SK-N-SH (cell line): ENCODE results near the gene PIP4K2A. TPM values are rescaled to one million over a fixed set of nuclear protein-coding genes. Genes with fewer than 3 reads are reported as not detected.

Experiments used
- CTCF ChIA-PET: fragments of 300-600, 350-600 bp; formaldehyde crosslinking; extraction: SDS; loops from one replicate; lab custom pipeline; 2021; lab: Yijun Ruan, JAX
- POLR2A ChIA-PET: fragments of 350-600 bp; sonication (Branson Sonifier 250); formaldehyde crosslinking; extraction: SDS; loops from one replicate; lab custom pipeline; 2020; ENCODE audit warnings: antibody characterized with exemption, inconsistent platforms; lab: Yijun Ruan, JAX
- DNase-seq: peaks from one replicate; pipeline ENCODE4 v3.0.0; 2012
- H2AFZ ChIP-seq: fragments of 200-600 bp; sonication (generic); 2 replicates; pipeline ENCODE4 v1.8.1; 2016; ENCODE audit warnings: antibody characterized with exemption, mild to moderate bottlenecking, low read depth
- H3F3A ChIP-seq: fragments of 200-600 bp; sonication (generic); replicated peaks from 2 replicates; pipeline ENCODE3; 2016; ENCODE audit warnings: antibody characterized with exemption, mild to moderate bottlenecking; ENCODE audit not compliant: insufficient read depth
- H3K27ac ChIP-seq, 2 experiments: fragments of 200-500 bp in 1 of 2; fragments of 200-600 bp in 1 of 2; sonication (Bioruptor generic) in 1 of 2; sonication (generic), shearing (Covaris generic) in 1 of 2; 2 replicates each; pipeline versions ENCODE4 v1.5.1 to v1.6.1; 2014 to 2016; ENCODE audit warnings: low read depth in 2 of 2, inconsistent platforms in 1 of 2, low read length in 1 of 2, mild to moderate bottlenecking in 1 of 2, mixed read lengths in 1 of 2
- H3K27me3 ChIP-seq: fragments of 200-600 bp; sonication (generic), shearing (Covaris generic); 2 replicates; pipeline ENCODE4 v1.6.1; 2016; ENCODE audit warnings: mixed run types; ENCODE audit not compliant: insufficient read depth
- H3K36me3 ChIP-seq, 2 experiments: fragments of 200-500 bp in 1 of 2; fragments of 200-600 bp in 1 of 2; sonication (Bioruptor generic) in 1 of 2; sonication (generic) in 1 of 2; replicated peaks in 1 of 2; 2 replicates each; pipeline versions ENCODE3 to v1.5.1; 2014 to 2016; ENCODE audit warnings: low read length in 1 of 2, mild to moderate bottlenecking in 1 of 2; ENCODE audit not compliant: insufficient read depth in 2 of 2, control insufficient read depth in 1 of 2
- H3K4me1 ChIP-seq, 2 experiments: fragments of 200-500 bp in 1 of 2; fragments of 200-600 bp in 1 of 2; sonication (Bioruptor generic) in 1 of 2; sonication (generic), shearing (Covaris generic) in 1 of 2; 2 replicates each; pipeline versions ENCODE4 v1.5.1 to v1.6.1; 2014 to 2016; ENCODE audit warnings: low read depth in 1 of 2, low read length in 1 of 2, mixed run types in 1 of 2; ENCODE audit not compliant: insufficient read depth in 2 of 2, control insufficient read depth in 1 of 2
- H3K4me2 ChIP-seq: fragments of 200-600 bp; sonication (generic), shearing (Covaris generic); 2 replicates; pipeline ENCODE4 v1.6.1; 2017; ENCODE audit warnings: mixed run types
- H3K4me3 ChIP-seq, 2 experiments: fragments of 200-500 bp in 1 of 2; fragments of 200-600 bp in 1 of 2; sonication (Bioruptor generic) in 1 of 2; sonication (generic), shearing (Covaris generic) in 1 of 2; 2 replicates each; pipeline versions ENCODE4 v1.5.1 to v1.8.1; 2014 to 2016; ENCODE audit warnings: low read depth in 2 of 2, inconsistent platforms in 1 of 2, low read length in 1 of 2, mild to moderate bottlenecking in 1 of 2, mixed read lengths in 1 of 2, moderate library complexity in 1 of 2
- H3K79me2 ChIP-seq: fragments of 200-600 bp; sonication (generic); 2 replicates; pipeline ENCODE4 v1.8.1; 2017; ENCODE audit warnings: mild to moderate bottlenecking; ENCODE audit not compliant: insufficient read depth
- H3K9ac ChIP-seq: fragments of 200-600 bp; sonication (generic); 2 replicates; pipeline ENCODE4 v1.6.1; 2017; ENCODE audit warnings: mixed run types
- H3K9me2 ChIP-seq: fragments of 200-600 bp; sonication (generic); 2 replicates; pipeline ENCODE4 v1.6.1; 2017; ENCODE audit warnings: mixed run types
- H3K9me3 ChIP-seq: fragments of 200-600 bp; sonication (generic); 2 replicates; pipeline ENCODE4 v1.6.1; 2017; ENCODE audit warnings: mixed run types, mild to moderate bottlenecking, moderate library complexity
- H4K20me1 ChIP-seq: fragments of 200-600 bp; sonication (generic); 2 replicates; pipeline ENCODE4 v1.6.1; 2017; ENCODE audit warnings: mild to moderate bottlenecking, mixed run types; ENCODE audit not compliant: insufficient read depth
- IRF3 ChIP-seq: fragments of 150-350 bp; IDR thresholded peaks from 2 replicates; pipeline ENCODE4 v1.6.1; 2016; ENCODE audit warnings: mild to moderate bottlenecking, low read depth, low read length
- MAX ChIP-seq: IDR thresholded peaks from 2 replicates; pipeline ENCODE4 v1.4.0; 2012; ENCODE audit warnings: low read depth
- MXI1 ChIP-seq: IDR thresholded peaks from 2 replicates; pipeline ENCODE4 v1.6.1; 2012; ENCODE audit warnings: mild to moderate bottlenecking, low read depth, low read length, improper control_type of control experiment
- NFIC ChIP-seq: IDR thresholded peaks from 2 replicates; pipeline ENCODE4 v1.4.0; 2012; ENCODE audit warnings: borderline replicate concordance
- PBX3 ChIP-seq: IDR thresholded peaks from 2 replicates; pipeline ENCODE4; 2012
- RCOR1 ChIP-seq: fragments of 150-350 bp; IDR thresholded peaks from 2 replicates; pipeline ENCODE4 v1.6.1; 2017; ENCODE audit warnings: antibody characterized with exemption, low read length
- SIN3A ChIP-seq: IDR thresholded peaks from 2 replicates; pipeline ENCODE4 v1.6.1; 2012; ENCODE audit warnings: low read depth, mild to moderate bottlenecking, low read length, moderate library complexity, borderline replicate concordance
- SMC3 ChIP-seq: IDR thresholded peaks from 2 replicates; pipeline ENCODE4 v1.6.1; 2012; ENCODE audit warnings: low read depth, low read length, improper control_type of control experiment
- TAF1 ChIP-seq: IDR thresholded peaks from 2 replicates; pipeline ENCODE4 v1.6.1; 2012; ENCODE audit warnings: low read depth, mild to moderate bottlenecking, low read length, moderate library complexity, borderline replicate concordance
- TEAD4 ChIP-seq: IDR thresholded peaks from 2 replicates; pipeline ENCODE4 v1.4.0; 2012; ENCODE audit warnings: mild to moderate bottlenecking, borderline replicate concordance; ENCODE audit not compliant: insufficient read depth
- USF1 ChIP-seq: IDR thresholded peaks from 2 replicates; pipeline ENCODE4 v1.4.0; 2012; ENCODE audit warnings: low read depth, borderline replicate concordance
- YY1 ChIP-seq: IDR thresholded peaks from 2 replicates; pipeline ENCODE4 v1.4.0; 2012; ENCODE audit warnings: low read depth, mild to moderate bottlenecking
- WGBS: methylation state at CpG from one replicate; pipeline ENCODE4 v1.1.6; 2017; ENCODE audit warnings: low lambda C conversion rate; 5-methylcytosine and 5-hydroxymethylcytosine counted together
- polyA plus RNA-seq, 3 experiments: library from polyadenylated mRNA; depleted of rRNA; stranded (reverse); fragments of >200 nt; gene quantifications; 2 replicates each; pipeline ENCODE4 v1.2.3, GENCODE V29; 2012

The PIP4K2A gene
- polyA plus RNA-seq, 1 of the 3 experiments (the other 2 are of a cell fraction), result 10.8 TPM

DNA sequence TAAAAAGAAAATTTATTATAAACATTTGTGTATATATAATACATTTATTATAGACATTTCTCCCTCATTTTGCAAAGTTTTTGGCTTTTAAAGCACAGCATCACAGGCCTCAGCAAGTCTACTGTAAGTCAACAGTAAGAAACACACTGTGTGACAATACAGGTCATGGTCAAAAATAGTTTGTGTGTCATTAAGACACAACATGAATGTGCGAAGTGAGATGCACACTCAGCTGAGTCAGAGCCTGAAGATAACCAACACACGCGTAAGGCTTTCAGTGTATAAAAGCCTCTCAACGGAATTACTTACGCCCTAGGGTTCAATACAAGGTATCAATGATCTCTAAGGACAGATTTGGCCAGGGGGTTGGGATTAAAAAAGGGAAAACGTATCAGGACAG, 157.6 kb downstream of the PIP4K2A start:
- peaks cover 0 to 7% of the 10 kb centered on the region in 2 experiments; a peak in 1 of 4 replicates for H3K4me1 ChIP-seq
- peaks cover 7 to 11% of the 10 kb centered on the region in 2 experiments for H3K36me3 ChIP-seq
- H3F3A ChIP-seq, result no peaks in the 10 kb centered on the region
- DNase-seq, result no peak
- H4K20me1 ChIP-seq, result no peaks in the 10 kb centered on the region
- no peak overlapping the region for H3K9ac ChIP-seq
- H3K79me2 ChIP-seq, result no peaks in the 10 kb centered on the region
- no peaks in the 10 kb centered on the region for H3K9me2 ChIP-seq
- TF ChIP-seq YY1 (no peak), USF1 (no peak), TAF1 (no peak), PBX3 (no peak), RCOR1 (no peak), SMC3 (no peak), TEAD4 (no peak), MAX (no peak), NFIC (no peak), IRF3 (no peak)
- no peaks in the 10 kb centered on the region for H3K27me3 ChIP-seq
- H3K9me3 ChIP-seq, result no peaks in the 10 kb centered on the region
- WGBS, result 96% methylated on average over 6 of the region's 6 CpGs
- no peak overlapping the region for H2AFZ ChIP-seq
- no peak overlapping the region for H3K4me2 ChIP-seq
- H3K4me3 ChIP-seq, result no peak overlapping the region
- ChIA-PET CTCF (interaction anchor here (1.1 kb wide), 1 partner anchor 59 kb away, joined by 3 read pairs; no protein-coding TSS in a partner anchor), POLR2A (no interaction called here)
- no peak overlapping the region for H3K27ac ChIP-seq

DNA sequence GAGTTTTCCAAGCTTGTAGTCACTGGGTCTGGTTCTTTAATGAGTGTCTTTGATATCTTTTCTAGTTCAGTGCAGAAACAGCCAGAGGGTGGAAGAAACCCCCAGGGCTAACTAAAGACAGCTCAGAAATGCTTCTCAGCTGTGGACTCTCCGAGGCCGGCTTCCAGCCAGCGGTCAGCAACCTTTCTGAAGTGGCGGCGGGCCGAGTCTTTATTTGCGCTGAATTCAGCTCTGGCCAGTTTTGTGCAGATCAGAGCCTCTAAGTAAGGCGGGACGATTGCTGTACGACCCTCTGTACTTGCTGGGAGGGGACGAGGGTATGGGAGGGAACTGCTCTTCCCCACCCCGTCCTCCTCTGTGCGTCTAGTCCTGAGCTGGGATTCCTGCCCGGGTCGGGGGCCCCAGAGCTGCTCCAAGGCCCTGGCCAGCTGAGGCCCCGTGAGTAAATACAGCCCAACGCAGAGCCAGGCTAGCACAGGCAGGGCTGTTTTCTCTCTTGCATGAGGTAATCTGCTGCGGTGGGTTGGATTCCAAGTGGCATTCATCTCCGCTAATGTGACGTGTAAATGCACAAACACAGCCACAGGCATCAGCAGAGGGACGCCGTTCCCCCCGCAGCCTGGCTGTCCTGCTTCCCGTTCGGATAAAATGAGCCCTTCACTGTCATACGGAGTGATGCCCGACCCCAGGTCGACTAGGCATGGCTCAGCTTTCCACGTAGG, 159.8 kb downstream of the PIP4K2A start:
- ChIA-PET CTCF (interaction anchor here (1.1 to 1.6 kb wide), 4 partner anchors 8 to 1058 kb away, joined by 3 to 4 read pairs (median 3); no protein-coding TSS in a partner anchor), POLR2A (interaction anchor here (1.4 kb wide), 1 partner anchor 230 kb away, joined by 5 read pairs; no protein-coding TSS in a partner anchor)
- no peaks in the 10 kb centered on the region for H3K27me3 ChIP-seq
- H3K4me2 ChIP-seq, result no peak overlapping the region
- 85% methylated on average over 19 of the region's 29 CpGs for WGBS
- H3K9ac ChIP-seq, result no peak overlapping the region
- no peaks in the 10 kb centered on the region for H3K79me2 ChIP-seq
- H4K20me1 ChIP-seq, result no peaks in the 10 kb centered on the region
- H3K4me3 ChIP-seq, result no peak overlapping the region
- no peaks in the 10 kb centered on the region for H3K9me3 ChIP-seq
- H2AFZ ChIP-seq, result no peak overlapping the region
- TF ChIP-seq TEAD4 (no peak), SIN3A (no peak), MXI1 (0 out of 2 replicates have a peak, but pooled peaks have one; percentile 15)
- TF ChIP-seq, all 33 proteins: peak for 1
- peaks cover 10 to 11% of the 10 kb centered on the region in 2 experiments for H3K36me3 ChIP-seq
- H3K4me1 ChIP-seq, result peaks cover 0 to 7% of the 10 kb centered on the region in 2 experiments; a peak in 1 of 4 replicates
- H3F3A ChIP-seq, result no peaks in the 10 kb centered on the region
- peak; percentile 57 for DNase-seq
- H3K9me2 ChIP-seq, result no peaks in the 10 kb centered on the region
- H3K27ac ChIP-seq, result no peak overlapping the region
